ENCODE results near the gene KCNE4. TPM values are rescaled to one million over a fixed set of nuclear protein-coding genes. Genes with fewer than 3 reads are reported as not detected.

The KCNE4 gene, protein sequence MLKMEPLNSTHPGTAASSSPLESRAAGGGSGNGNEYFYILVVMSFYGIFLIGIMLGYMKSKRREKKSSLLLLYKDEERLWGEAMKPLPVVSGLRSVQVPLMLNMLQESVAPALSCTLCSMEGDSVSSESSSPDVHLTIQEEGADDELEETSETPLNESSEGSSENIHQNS
- total RNA-seq (2014; rRNA removed; shearing (Covaris generic)): 201 and 213 TPM in 2 replicates
- polyA plus RNA-seq (2014; cell fraction: nucleus; rRNA removed): 119 and 144 TPM in 2 replicates

DNA sequence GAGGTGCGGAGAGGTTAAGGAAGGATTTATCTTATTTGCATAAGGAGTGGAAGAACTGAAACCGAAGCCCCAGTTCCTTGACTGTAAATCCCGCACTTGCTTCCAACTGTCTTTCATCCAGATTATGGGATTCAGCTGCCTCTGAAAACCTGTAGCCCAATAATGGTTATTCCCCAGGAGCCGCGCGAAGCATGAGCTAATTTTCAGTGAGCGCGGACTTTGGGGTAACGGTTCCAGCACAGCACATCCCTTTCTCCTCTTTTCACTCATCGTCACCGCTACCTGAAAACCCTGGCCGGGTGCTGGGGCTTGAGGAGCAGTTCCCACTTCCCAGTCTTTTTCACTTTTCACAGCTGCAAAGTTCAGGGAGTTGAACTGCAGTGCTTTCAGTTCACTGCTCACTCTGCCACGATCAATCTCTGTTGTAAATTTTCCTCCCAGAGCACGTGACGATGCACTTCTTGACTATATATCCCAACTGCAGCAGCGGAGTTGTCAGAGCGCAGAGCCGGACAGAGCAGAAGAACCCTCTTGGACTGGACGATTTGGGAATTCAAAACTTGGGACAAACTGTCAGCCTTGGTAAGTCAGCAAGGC lies at the start of gene KCNE4:
TSS of gene KCNE4 (plus strand) at position 498 of the 597 bp plus-strand sequence. CDS start 641 bp downstream, outside the sequence.
- peak; percentile 80 for DNase-seq (ENCODE audit: extremely low read depth, low read depth)

DNA sequence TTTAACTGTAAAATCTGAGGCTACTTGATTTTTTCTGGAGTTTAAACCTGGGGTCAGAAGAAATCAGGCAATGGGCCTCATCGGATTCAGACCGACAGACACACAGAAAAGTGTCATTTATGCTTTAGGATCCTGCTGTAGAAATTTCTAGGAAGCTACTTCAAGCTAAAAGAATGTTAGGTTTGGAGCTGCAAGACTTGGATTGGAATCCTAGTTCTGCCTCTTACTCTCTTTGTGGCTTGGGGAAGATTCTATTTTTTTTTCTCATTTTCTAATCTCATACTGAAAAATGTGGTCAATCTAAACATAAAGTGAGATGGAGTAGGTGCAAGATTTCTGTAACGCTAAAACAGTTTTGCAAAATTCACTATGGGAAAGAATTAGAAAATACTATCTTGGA lies 48.8 kb upstream of the KCNE4 start:
- no peak for DNase-seq (ENCODE audit: extremely low read depth, low read depth)

DNA sequence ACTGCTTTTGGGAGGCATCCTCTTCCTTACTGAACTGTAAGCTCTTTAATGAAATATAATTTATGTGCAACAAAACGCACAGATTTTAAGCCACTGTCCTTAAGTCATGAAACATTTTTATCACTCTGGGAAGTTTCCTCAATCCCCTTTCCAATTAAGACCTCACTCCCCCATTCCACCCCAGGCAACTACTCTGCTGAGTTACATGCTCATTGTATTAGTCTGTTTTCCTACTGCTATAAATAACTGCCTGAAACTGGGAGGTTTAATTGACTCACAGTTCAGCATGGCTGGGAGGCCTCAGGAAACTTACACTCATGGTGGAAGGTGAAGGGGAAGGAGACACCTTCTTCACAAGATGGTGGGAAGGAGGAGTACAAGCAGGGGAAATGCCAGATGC lies 46.5 kb upstream of the KCNE4 start:
- no peak for DNase-seq (ENCODE audit: extremely low read depth, low read depth)

DNA sequence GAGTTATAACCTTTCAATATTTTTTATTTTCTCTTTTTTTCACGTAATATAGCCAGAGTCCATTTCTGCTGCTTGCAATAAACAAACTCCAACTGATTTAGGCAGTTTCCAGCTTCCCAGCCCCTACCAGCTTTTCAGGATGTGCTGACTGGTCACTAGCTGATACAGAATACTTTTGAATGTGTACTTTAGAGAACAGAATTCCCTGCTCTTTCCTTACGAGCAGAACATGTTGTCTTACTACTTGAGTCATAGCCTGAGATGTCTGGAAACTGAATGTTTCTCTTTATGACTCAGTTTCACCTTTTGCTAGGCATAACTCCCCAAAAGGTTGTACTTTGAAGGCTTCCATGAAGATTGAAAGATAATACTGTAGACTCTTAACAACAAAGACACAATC lies 44.5 kb upstream of the KCNE4 start:
- DNase-seq (ENCODE audit: extremely low read depth, low read depth): no peak

DNA sequence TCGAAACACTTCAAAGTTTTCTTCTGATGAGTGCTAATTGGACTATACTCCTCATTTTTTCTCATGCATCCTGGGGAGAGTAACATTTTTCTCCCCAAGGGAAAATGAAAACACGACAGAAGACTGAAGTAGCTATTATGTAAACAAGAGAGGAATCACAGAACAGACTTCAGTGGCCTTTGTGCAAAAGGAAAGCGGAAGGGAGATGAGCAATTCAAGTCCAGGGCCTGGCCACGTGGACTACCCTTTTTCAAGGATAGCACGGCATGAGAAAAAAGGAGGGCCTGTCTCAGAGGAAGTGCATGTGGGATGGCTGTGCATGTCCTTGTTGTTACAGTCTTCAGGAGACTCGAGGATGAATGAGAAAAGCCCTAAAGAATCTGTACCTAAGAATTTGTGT lies 43.8 kb upstream of the KCNE4 start:
- no peak for DNase-seq (ENCODE audit: extremely low read depth, low read depth)

DNA sequence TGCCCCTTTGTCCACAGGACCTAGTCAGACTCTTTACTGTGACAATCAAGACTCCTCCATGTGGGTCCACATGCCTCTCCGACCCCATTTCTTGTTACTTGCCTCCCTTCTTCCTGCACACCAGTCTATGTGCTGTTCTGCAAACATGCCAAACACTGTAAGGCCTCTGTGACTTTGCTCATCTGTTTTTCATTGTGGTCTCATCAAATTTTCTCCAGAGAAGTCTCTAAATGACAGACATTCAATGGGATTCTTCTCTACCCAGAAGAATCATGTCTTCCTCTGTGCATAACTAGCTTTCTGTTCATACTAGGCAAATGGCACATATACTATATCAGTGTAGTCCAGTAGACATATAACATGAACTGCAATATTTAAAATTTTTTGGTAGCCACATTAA lies 43.0 kb upstream of the KCNE4 start:
- no peak for DNase-seq (ENCODE audit: extremely low read depth, low read depth)

DNA sequence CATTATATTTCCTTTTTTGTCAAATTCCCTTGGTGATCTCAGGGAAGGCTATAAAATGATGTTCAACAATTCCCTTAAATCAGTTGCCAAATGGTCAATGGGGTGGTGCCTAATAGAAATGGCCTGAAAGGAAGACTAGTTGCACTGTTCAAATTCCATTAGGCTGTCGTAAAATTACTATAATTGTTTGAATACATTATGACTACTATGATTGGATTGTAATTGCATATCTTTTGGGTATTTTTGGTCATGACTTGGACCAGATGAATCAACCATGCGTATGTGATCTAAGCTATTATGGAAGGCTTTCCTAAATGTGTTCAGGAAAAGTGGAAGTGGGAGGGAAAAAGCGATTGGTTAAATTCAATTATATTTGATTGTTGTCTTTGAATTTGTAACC lies 41.3 kb upstream of the KCNE4 start:
- no peak for DNase-seq (ENCODE audit: extremely low read depth, low read depth)

DNA sequence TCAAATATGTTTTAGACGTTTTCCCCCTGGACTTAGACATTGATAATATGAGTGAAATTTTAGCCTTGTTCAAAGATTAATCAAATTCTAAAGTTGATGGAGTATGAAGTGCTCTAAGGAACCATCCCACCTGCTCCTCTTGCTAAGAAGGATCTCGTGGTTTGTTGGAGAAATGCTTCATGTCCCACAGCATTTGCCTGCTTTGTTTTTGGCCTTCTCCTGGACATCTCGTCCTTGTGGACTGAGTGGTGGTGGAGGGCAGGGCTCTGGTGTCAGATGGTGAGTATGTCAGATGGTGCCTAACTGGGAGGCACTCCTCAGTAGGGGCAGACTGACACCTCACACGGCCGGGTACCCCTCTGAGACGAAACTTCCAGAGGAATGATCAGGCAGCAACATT lies 39.7 kb upstream of the KCNE4 start:
- no peak for DNase-seq (ENCODE audit: extremely low read depth, low read depth)

DNA sequence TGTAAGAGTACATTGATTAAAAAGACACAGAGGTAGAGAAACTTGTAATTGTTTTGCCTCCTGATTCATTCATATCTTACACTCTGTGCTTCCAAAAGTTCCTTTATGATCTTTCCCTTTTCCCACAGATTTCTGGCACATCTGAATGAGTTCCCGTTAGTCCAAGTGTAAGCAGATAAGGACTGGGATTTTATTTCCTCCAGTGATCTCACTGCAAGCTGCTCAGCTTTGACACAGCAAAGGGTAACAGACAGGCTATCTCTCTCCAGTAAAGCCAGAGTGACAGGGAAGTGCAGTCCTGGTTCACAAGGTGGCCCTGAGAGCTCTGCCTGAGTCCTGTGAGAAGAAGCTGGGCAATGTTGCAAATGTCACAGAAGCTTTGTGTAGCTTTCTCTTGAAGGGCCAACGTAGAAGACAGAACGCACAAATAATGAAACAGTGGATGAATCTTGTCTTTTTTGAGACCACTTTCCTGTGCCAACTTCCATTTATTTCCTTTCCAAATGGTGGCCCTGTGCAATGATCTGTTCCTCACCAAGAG lies 32.5 kb upstream of the KCNE4 start:
- no peak for DNase-seq (ENCODE audit: extremely low read depth, low read depth)

DNA sequence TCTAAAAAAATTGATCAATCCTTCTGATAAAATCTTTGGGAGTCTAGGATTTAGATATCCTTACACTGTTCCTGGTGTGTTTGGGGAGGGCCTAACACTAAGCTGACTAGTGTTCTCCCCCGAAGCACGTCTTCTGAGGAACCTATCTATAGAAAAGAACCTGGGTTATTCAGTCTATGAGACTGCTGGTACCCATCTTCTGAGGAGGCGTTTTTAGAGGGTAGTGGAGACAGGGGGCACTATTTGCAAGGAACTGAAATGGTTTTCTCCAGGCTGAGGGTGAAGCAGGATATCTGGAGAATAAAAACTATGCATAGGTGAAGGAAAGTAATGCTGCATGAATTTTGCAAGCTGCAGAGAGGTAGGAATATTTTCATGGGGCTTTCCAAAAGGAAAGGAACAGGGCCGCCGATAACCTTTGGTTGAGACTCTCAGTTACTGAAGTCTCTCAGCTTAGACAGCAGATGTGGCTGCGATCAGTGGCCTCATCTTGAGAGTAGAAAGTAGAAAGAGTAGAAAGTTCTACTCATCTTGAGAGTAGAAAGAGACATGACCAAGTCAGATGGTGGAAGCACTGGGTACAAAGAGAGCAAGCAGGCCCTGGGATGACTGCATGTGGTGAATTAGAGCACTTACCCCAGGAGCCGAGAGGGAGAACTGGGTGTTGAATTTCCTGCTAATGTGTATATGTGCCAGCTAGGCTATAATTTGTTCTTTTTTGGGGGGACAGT lies 31.8 kb upstream of the KCNE4 start:
- DNase-seq (ENCODE audit: extremely low read depth, low read depth): no peak

DNA sequence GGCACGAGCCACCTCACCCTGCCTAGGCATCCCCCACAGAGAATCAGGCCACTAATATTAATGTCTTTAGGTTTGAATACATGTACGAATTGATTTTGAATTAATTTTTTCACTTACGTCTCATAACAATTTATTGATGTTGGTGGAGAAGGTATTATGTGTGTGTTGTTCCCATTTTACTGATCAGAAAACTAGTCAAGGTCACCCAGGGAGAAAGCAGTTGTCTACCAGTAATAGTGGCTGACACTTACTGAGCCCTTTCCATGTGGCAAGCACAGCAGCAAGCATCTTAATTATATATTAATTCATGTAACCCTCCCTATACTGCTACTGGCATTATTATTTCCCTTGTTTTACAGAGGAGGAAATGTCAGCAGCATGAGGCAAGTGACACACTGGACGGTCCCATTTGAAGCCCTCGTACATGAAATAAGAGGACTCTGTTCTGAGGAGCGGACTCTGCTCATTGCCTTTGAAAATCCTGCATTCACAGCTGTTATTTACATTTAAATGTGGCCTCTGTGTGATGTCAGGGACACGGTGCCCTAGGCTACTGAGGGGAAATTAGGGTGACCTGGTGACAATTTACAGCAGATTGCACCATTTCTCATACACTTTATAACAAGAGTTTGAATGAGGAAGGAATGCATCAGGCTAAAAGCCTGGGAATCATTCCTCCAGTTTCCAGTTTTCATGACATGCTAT lies 30.9 kb upstream of the KCNE4 start:
- peak; percentile 74 for DNase-seq (ENCODE audit: extremely low read depth, low read depth)

DNA sequence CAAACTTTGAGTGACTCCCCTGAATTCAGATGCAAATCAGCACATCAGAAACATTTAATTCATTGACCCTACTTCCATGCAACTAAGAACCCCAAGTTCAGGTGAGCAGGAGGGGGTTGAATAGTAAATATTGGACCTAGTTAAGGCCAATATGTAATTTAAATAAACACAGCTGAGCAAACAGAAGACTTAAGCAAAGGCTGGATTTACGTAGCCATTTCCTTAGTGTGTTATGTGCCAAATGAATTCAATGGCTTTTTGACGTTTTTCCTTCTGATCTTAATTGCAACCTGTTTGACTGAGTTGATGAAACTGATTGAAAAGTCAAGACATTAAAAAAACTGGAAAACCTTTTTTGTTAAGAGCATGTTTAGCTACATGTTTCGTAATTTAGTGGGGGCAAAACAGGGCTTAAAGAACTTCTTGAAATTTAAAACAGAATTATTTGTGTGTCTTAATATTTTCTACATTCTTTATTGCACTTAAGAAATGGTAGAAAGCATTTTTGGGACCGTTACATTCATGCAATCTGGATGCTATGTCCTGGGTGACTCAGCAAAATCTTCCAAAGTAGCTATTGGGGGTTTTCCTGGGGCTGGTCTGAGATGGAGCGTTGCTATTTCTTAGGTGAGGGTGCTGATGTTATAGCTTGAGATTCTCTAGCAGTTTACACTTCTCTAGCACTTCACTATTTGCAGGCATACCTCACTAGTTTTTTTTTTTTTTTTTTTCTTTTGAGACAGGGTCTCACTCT lies 25.5 kb upstream of the KCNE4 start:
- peak; percentile 94 for DNase-seq (ENCODE audit: extremely low read depth, low read depth)

DNA sequence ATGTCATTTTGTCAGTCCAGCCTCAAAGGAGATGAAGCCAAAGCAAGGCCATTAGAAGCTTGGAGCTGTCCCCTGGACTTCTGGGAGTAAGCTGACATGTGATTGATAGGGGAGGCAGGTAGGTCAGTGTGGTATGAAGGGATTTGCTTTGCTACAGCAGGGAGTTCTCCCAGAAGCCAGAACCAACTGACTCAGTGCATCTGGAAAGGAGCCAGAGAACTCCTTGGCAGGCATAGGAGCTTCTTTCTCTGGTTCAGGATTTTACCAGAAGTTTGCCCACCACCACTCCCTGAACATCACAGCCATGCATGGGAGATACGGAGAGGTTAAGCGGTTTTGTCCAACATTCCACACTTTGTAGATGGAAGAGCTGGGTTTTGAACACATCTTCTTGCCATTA lies 24.5 kb upstream of the KCNE4 start:
- peak; percentile 83 for DNase-seq (ENCODE audit: extremely low read depth, low read depth)

DNA sequence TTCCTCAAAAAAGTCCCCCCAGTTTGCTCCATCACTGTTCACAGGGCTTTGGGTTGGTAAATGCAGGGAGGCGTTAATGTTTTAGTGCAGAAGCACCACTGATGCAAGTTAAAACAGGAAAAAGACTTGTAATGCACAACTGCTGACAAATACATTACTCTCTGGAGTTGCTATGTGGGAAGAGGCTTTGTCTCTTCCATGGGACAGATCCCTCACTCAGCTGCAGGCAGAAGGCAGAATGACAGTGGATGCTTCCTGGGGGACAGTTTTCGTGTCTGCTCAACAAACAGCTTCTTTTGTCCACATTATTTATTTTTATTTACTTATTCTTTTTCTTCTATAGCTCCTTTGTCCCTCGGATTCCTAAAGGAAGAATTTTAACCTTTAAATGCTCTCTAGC lies 22.7 kb upstream of the KCNE4 start:
- DNase-seq (ENCODE audit: extremely low read depth, low read depth): no peak

DNA sequence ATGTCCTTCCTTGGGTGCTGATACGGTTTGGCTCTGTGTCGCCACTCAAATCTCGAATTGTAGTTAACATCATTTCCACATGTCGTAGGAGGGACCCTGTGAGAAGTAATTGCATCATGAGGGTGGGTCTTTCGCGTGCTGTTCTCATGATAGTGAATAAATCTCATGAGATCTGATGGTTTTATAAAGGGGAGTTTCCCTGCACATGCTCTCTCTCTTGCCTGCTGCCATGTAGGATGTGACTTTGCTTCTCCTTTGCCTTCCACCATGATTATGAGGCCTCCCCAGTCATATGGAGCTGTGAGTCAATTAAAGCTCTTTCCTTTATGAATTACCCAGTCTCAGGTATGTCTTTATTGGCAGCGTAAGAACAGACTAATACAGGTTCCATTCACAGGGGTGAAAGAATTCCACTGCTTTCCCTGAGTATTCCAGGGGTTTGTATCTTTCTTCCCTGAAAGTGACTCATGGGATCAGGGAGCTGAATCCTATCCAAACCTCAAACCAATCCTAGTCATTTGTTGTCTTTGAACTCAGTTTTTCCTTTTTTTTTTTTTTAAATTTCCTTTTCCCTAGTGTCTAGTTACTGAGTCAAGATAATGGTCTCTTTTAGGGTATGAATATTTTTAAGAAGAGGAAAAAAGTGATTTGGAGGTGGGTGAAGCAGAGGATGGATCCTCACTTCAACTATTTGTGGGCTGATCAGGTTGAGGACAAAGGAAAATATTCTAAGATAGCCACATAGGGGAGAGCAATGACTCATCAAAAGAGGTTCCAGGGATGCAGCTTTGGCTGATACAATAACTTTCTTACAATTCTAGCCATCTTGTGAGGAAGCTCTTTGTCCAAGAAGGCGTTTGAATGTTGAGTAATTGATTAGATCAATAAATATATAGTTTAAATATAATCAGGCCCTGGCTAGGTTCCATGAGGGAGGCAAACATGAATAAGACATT lies 19.5 kb upstream of the KCNE4 start:
- DNase-seq (ENCODE audit: extremely low read depth, low read depth): no peak

DNA sequence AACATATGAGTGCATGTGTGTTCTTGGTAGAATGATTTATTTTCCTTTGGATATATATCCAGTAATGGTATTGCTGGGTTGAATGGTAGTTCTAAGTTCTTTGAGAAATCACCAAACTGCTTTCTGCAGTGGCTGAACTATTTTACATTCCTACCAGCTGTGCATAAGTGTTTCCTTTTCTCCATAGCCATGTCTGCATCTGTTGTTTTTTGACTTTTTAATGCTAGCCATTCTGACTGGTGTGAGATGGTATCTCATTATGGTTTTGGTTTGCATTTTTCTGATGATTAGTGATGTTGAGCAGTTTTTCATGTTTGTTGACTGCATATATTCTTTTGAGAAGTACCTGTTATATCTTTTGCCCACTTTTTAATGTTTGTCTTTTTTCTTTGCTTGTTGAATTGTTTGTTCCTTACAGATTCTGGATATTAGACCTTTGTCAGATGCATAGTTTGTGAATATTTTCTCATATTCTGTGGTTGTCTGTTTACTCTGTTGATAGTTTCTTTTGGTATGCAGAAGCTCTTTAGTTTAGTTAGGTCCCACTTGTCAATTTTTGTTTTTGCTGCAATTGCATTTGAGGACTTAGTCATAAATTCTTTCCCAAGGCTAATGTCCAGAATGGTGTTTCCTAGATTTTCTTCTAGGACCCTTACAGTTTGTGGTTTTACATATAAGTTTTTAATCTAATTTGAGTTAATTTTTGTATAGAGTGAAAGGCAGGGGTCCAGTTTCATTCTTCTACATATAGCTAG lies 17.6 kb upstream of the KCNE4 start:
- DNase-seq (ENCODE audit: extremely low read depth, low read depth): no peak

DNA sequence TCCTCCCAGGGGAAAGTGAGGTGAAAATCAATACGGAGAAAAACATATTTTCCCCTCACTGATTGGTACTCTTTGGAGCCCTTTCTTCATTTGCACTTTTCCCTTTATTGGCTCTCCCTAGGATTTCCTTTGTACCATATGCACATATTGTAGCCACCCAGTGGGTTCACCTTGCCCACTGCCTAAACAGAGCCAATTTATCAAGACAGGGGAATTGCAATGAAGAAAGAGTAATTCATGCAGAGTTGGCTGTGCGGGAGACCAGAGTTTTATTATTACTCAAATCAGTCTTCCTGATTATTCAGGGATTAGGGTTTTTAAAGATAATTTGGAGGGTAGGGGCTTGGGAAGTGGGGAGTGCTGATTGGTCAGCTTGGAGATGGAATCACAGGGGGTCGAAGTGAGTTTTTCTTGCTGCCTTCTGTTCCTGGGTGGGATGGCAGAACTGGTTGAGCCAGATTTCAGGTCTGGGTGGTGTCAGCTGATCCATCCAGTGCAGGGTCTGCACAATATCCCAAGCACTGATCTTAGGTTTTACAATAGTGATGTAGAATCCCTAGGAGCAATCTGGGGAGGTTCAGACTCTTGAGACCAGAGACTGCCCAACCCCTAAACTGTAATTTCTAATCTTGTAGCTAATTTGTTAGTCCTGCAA lies 15.1 kb upstream of the KCNE4 start:
- DNase-seq (ENCODE audit: extremely low read depth, low read depth): no peak

DNA sequence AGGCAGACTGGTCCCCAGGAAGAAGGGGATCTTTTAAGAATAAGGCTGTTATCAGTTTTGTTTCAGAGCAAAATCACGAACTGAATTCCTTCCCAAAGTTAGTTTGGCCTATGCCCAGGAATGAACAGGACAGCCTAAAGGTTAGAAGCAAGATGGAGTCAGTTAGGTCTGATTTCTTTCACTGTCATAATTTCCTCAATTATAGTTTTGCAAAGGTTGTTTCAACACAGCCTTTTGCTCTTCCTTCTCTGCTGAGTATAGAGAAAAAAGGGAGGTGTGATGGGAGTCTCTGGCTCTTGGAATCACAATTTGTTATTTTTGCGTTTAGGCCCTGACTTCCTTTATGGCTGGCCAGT lies 14.6 kb upstream of the KCNE4 start:
- no peak for DNase-seq (ENCODE audit: extremely low read depth, low read depth)
